IMR-90 (cell line): ENCODE measurements around the gene PHC2. TPM values are rescaled to one million over a fixed set of nuclear protein-coding genes. Genes with fewer than 3 reads are reported as not detected.
A peak's percentile ranks its signal among the peaks of the same experiment; 100 is the strongest.

Source experiments
- ATAC-seq: fragments of 200-7000 bp; cut with Tn5 transposase; 2 replicates; pipeline ENCODE4 v1.9.1; 2020; ENCODE audit warnings: low read depth, mild to moderate bottlenecking, moderate library complexity
- BruUV-seq: library from RNA; stranded (reverse); fragments of 400-500 nt; replicated peaks from 2 replicates; lab custom pipeline; 2021; lab: Mats Ljungman, UMichigan
- CTCF ChIA-PET: fragments of 300-600 bp; formaldehyde crosslinking; extraction: SDS; loops from one replicate; lab custom pipeline; 2021; ENCODE audit warnings: antibody characterized with exemption; lab: Yijun Ruan, JAX
- POLR2A ChIA-PET: fragments of 300-600 bp; sonication (Branson Sonifier 250); formaldehyde crosslinking; loops from one replicate; lab custom pipeline; 2022; ENCODE audit warnings: antibody characterized with exemption; ENCODE audit not compliant: unreplicated experiment; lab: Charles Lee
- DNase-seq: peaks from one replicate; pipeline ENCODE4 v3.0.0; 2013
- H2AFZ ChIP-seq: replicated peaks from 2 replicates; pipeline ENCODE3; 2013; ENCODE audit warnings: low read length, mild to moderate bottlenecking; ENCODE audit not compliant: poor library complexity
- H2AK5ac ChIP-seq: 2 replicates; pipeline ENCODE4 v1.6.1; 2013; ENCODE audit warnings: low read depth, low read length, inconsistent platforms
- H2AK9ac ChIP-seq: replicated peaks from 2 replicates; pipeline ENCODE3; 2013; ENCODE audit warnings: mild to moderate bottlenecking, low read depth, low read length, moderate library complexity; ENCODE audit not compliant: poor library complexity
- H2BK120ac ChIP-seq: 2 replicates; pipeline ENCODE4 v1.6.1; 2013; ENCODE audit warnings: low read depth, low read length, inconsistent platforms
- H2BK15ac ChIP-seq: 3 replicates; pipeline ENCODE4 v1.6.1; 2013; ENCODE audit warnings: low read depth, low read length, inconsistent platforms
- H2BK20ac ChIP-seq: 2 replicates; pipeline ENCODE4 v1.6.1; 2013; ENCODE audit warnings: low read depth, mild to moderate bottlenecking, inconsistent platforms, low read length, moderate library complexity
- H2BK5ac ChIP-seq: 2 replicates; pipeline ENCODE4 v1.6.1; 2013; ENCODE audit warnings: mild to moderate bottlenecking, low read depth, low read length, inconsistent platforms; ENCODE audit not compliant: poor library complexity, severe bottlenecking
- H3K14ac ChIP-seq: replicated peaks from 2 replicates; pipeline ENCODE4 v1.6.1; 2013; ENCODE audit warnings: low read depth, low read length, inconsistent platforms
- H3K18ac ChIP-seq: 2 replicates; pipeline ENCODE4 v1.6.1; 2013; ENCODE audit warnings: low read depth, low read length, control low read depth
- H3K23ac ChIP-seq: 2 replicates; pipeline ENCODE4 v1.6.1; 2013; ENCODE audit warnings: low read depth, low read length, inconsistent platforms
- H3K27ac ChIP-seq: 2 replicates; pipeline ENCODE4 v1.5.1; 2013; ENCODE audit warnings: mild to moderate bottlenecking, control low read depth, low read length; ENCODE audit not compliant: insufficient read depth
- H3K27me3 ChIP-seq: 2 replicates; pipeline ENCODE4 v1.6.1; 2013; ENCODE audit warnings: low read length; ENCODE audit not compliant: control insufficient read depth, insufficient read depth
- H3K36me3 ChIP-seq: 2 replicates; pipeline ENCODE4 v1.6.1; 2013; ENCODE audit warnings: low read length, mixed read lengths; ENCODE audit not compliant: control insufficient read depth, insufficient read depth
- H3K4ac ChIP-seq: 2 replicates; pipeline ENCODE4 v1.6.1; 2013; ENCODE audit warnings: low read depth, low read length, inconsistent platforms
- H3K4me1 ChIP-seq: 2 replicates; pipeline ENCODE4 v1.6.1; 2013; ENCODE audit warnings: low read length, mixed read lengths; ENCODE audit not compliant: control insufficient read depth, insufficient read depth
- H3K4me2 ChIP-seq: 2 replicates; pipeline ENCODE4 v1.6.1; 2013; ENCODE audit warnings: low read depth, mild to moderate bottlenecking, control low read depth, low read length, moderate library complexity
- H3K4me3 ChIP-seq: 2 replicates; pipeline ENCODE4 v1.5.1; 2013; ENCODE audit warnings: low read depth, mild to moderate bottlenecking, control low read depth, low read length, moderate library complexity; ENCODE audit not compliant: insufficient read depth
- H3K56ac ChIP-seq: 2 replicates; pipeline ENCODE4 v1.6.1; 2013; ENCODE audit warnings: low read length, inconsistent platforms; ENCODE audit not compliant: insufficient read depth; ENCODE audit errors: extremely low read depth
- H3K79me1 ChIP-seq, 2 experiments: 2 replicates each; pipeline ENCODE4 v1.6.1; 2013; ENCODE audit warnings: low read length in 2 of 2, inconsistent platforms in 1 of 2, low read depth in 1 of 2
- H3K9ac ChIP-seq: 2 replicates; pipeline ENCODE4 v1.6.1; 2013; ENCODE audit warnings: low read depth, low read length, control low read depth
- H3K9me1 ChIP-seq: 2 replicates; pipeline ENCODE4 v1.6.1; 2013; ENCODE audit warnings: low read length, inconsistent platforms; ENCODE audit not compliant: insufficient read depth
- H3K9me3 ChIP-seq: 2 replicates; pipeline ENCODE4 v1.6.1; 2013; ENCODE audit warnings: low read length; ENCODE audit not compliant: control insufficient read depth, insufficient read depth
- H4K20me1 ChIP-seq: 2 replicates; pipeline ENCODE4 v1.6.1; 2013; ENCODE audit warnings: low read length, inconsistent platforms; ENCODE audit not compliant: insufficient read depth
- H4K5ac ChIP-seq: 2 replicates; pipeline ENCODE4 v1.6.1; 2013; ENCODE audit warnings: mild to moderate bottlenecking, low read depth, low read length, control low read depth
- H4K8ac ChIP-seq, 2 experiments: 2 replicates each; pipeline ENCODE4 v1.6.1; 2013; ENCODE audit warnings: low read depth in 2 of 2, low read length in 2 of 2, control low read depth in 1 of 2, inconsistent platforms in 1 of 2
- H4K91ac ChIP-seq: 2 replicates; pipeline ENCODE4 v1.6.1; 2013; ENCODE audit warnings: low read depth, low read length, inconsistent platforms; ENCODE audit not compliant: insufficient read depth
- RAD21 ChIP-seq: IDR thresholded peaks from 2 replicates; pipeline ENCODE4 v1.6.1; 2012; ENCODE audit warnings: low read length, improper control_type of control experiment
- RCOR1 ChIP-seq: IDR thresholded peaks from 2 replicates; pipeline ENCODE4 v1.6.1; 2012; ENCODE audit warnings: mild to moderate bottlenecking, low read length, improper control_type of control experiment; ENCODE audit not compliant: insufficient replicate concordance
- WGBS, 2 experiments: methylation state at CpG; one replicate each; pipeline versions ENCODE4 v1.1.5 to v1.1.7; 2013; ENCODE audit warnings: missing lambda C conversion rate in 2 of 2; ENCODE audit not compliant: insufficient read length in 1 of 2; ENCODE audit errors: extremely low coverage in 2 of 2; 5-methylcytosine and 5-hydroxymethylcytosine counted together
- dilution Hi-C: fragments of 300-500 bp; cut with HindIII; formaldehyde crosslinking; loops from one replicate; pipeline ENCODE4 v1.14.3; 2018; ENCODE audit warnings: low sequenced_read_pairs; ENCODE audit not compliant: unreplicated experiment
- in situ Hi-C: fragments of 300-500 bp; cut with MboI; formaldehyde crosslinking; loops from 3 replicates; pipeline ENCODE4 v1.14.3; 2019; ENCODE audit warnings: low sequenced_read_pairs, inconsistent platforms, mixed read lengths
- intact Hi-C: fragments of 100-400 bp; cut with micrococcal nuclease; formaldehyde crosslinking; loops from 2 replicates; pipeline ENCODE4 v1.10.0; 2022
- polyA plus RNA-seq, 3 experiments: library from polyadenylated mRNA; depleted of rRNA; stranded (reverse); fragments of >200 nt; gene quantifications; 2 replicates each; pipeline ENCODE4 v1.2.3, GENCODE V29; 2012; ENCODE audit warnings: low replicate concordance in 1 of 3
- total RNA-seq: library from RNA; depleted of rRNA; stranded (reverse); fragments of >200 nt; gene quantifications from 2 replicates; pipeline ENCODE4 v1.2.3, GENCODE V29; 2012

Gene PHC2
- total and polyA plus RNA-seq, 2 of the 4 experiments (the other 2 are of a cell fraction) = 46.4 to 98.1 TPM

- no CpG with 5 or more reads among the region's 4 CpGs for WGBS, 2 experiments
- no peaks in the 10 kb centered on the region; the same call in 1 of the 2 replicates for H4K20me1 ChIP-seq
- no peak overlapping the region for H3K27ac ChIP-seq
- H3K14ac ChIP-seq = 0 out of 2 replicates have a peak overlapping the region, but pooled peaks have one; percentile 1
- BruUV-seq = no TSS peak
- peaks cover 16% of the 10 kb centered on the region for H3K9me1 ChIP-seq
- H3K9ac ChIP-seq = no peak overlapping the region
- peaks cover 10% of the 10 kb centered on the region; the same call in 1 of the 2 replicates for H3K36me3 ChIP-seq
- H3K27me3 ChIP-seq = no peaks in the 10 kb centered on the region
- H4K5ac ChIP-seq = no peak overlapping the region
- peak overlapping the region; percentile 55; the same call in 1 of the 2 replicates for H4K91ac ChIP-seq
- ATAC-seq (no peak), DNase-seq (no peak)
- H2BK120ac ChIP-seq = no peak overlapping the region
- ChIA-PET POLR2A (no interaction called here), CTCF (interaction anchor here (1.3 kb wide), 1 partner anchor 77 kb away, joined by 3 read pairs; no protein-coding TSS in a partner anchor)
- H2BK20ac ChIP-seq = no peak overlapping the region
- no peak overlapping the region for H2BK5ac ChIP-seq
- H2AK5ac ChIP-seq = 0 out of 2 replicates have a peak overlapping the region, but pooled peaks have one; percentile 26
- H3K9me3 ChIP-seq = no peaks in the 10 kb centered on the region
- intact Hi-C loops = loop anchor here (5.0 kb wide), 1 partner anchor 240 kb away; no protein-coding TSS in a partner anchor
- H3K4me1 ChIP-seq = peaks cover 23% of the 10 kb centered on the region
- TF ChIP-seq RAD21 (peak; percentile 4; the same call in 1 of the 2 replicates), RCOR1 (no peak)
- H2BK15ac ChIP-seq = peak overlapping the region; percentile 27; the same call in 1 of the 3 replicates
- H3K4ac ChIP-seq = no peak overlapping the region
- no peak overlapping the region for H2AK9ac ChIP-seq
- no peak overlapping the region for H3K4me2 ChIP-seq
- no peak overlapping the region for H3K23ac ChIP-seq
- in situ Hi-C loops = no loop called here
- H3K79me1 ChIP-seq = 0 out of 4 replicates have a peak, but pooled peaks cover 0 to 8% of the 10 kb centered on the region in 2 experiments
- H3K4me3 ChIP-seq = no peak overlapping the region
- dilution Hi-C loops = no loop called here
- H4K8ac ChIP-seq = no peak overlapping the region
- H3K56ac ChIP-seq = no peak overlapping the region
- no peak overlapping the region for H3K18ac ChIP-seq
- H2AFZ ChIP-seq = no peak overlapping the region
These were observed 58.2 kb downstream of the PHC2 start for GRCh38 chr1:33372677-33373076.
